HG03354 (cell line): Measurements from ENCODE around the gene RBM20.

Experiments used
- ATAC-seq: cut with Tn5 transposase; IDR thresholded peaks from one replicate; pipeline ENCODE4 v1.9.1; 2021; ENCODE audit warnings: mild to moderate bottlenecking; ENCODE audit not compliant: unreplicated experiment, poor library complexity, severe bottlenecking

The RBM20 gene

GRCh38 chr10:110837418-110838171 lies 193.5 kb downstream of the RBM20 start:
- ATAC-seq = no peak

- no peak for ATAC-seq
These were observed 196.2 kb downstream of the RBM20 start for GRCh38 chr10:110840225-110840922.

DNA sequence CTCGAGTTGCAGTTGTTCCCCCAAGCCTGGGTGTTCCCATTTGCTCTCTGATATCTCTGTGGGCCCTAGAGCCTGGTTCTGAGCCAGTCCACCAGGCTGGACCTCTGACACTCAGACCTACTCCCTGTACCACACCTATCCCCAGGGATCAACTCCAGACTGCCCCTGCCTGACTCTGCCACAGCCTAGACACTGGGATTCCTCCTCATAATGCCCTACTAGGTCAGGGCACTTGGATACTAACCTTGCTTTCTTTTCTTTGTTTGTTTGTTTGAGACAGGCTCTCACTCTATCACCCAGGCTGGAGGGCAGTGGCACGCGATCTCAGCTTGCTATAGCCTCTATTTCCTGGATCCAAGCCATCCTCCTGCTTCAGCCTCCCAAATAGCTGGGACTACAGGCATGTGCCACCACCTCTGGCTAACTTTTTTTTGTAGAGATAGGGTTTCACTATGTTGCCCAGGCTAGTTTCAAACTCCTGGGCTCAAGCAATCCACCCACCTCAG lies 196.8 kb downstream of the RBM20 start:
- ATAC-seq = no peak

DNA sequence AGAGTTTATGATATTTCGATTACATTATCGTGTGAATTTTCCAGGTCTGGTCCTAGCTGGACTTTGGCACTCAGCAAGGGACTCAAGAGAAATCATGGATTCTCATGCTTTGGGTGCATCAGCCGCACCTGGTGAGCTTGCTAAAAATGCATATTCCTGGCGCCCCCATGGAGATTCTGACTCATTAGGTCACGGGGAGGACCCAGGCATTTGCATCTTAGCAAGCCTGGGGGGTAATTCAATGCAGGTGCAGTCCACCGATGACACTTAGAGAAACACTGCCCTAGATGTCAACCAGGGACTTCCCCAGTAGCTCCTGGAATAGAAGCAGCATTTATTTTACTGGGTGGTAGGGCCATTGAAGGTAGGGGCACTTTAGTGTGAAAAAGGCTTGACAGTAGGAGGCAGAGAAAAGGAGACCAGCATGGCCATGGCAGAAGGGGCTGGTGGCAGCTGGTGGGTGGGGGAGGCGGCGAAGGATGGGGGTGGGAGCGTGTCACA lies 197.7 kb downstream of the RBM20 start:
- ATAC-seq = peak; percentile 73

DNA sequence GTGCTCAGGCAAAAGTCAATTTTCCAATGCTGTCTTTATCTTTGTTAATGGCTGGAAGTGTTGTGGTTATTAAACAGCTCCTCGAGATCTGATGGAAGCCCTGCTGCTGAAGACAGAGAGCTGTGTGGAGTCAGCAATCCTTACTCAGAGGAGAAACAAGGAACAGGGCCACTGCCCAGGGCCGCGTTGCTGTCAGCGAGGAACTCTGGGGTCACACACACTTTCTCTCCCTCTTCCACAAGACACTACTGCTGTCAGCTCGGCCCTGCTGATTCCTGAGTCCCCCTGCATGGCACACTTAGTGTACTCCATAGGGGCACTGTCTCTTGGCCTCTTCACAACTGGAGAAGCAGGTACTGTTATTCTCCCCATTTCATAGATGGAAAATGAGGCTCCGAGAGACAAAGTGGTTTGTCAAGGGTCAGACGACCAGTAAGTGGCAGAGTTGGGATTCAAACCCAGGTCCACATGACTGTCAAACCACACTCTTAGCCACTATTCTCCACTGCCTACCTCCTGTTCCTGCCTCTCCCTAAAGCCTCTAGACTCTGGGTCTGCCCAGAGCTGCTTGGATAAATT lies 198.3 kb downstream of the RBM20 start:
- no peak for ATAC-seq

GRCh38 chr10:110843031-110843430 lies 198.9 kb downstream of the RBM20 start:
- ATAC-seq = peak; percentile 84

DNA sequence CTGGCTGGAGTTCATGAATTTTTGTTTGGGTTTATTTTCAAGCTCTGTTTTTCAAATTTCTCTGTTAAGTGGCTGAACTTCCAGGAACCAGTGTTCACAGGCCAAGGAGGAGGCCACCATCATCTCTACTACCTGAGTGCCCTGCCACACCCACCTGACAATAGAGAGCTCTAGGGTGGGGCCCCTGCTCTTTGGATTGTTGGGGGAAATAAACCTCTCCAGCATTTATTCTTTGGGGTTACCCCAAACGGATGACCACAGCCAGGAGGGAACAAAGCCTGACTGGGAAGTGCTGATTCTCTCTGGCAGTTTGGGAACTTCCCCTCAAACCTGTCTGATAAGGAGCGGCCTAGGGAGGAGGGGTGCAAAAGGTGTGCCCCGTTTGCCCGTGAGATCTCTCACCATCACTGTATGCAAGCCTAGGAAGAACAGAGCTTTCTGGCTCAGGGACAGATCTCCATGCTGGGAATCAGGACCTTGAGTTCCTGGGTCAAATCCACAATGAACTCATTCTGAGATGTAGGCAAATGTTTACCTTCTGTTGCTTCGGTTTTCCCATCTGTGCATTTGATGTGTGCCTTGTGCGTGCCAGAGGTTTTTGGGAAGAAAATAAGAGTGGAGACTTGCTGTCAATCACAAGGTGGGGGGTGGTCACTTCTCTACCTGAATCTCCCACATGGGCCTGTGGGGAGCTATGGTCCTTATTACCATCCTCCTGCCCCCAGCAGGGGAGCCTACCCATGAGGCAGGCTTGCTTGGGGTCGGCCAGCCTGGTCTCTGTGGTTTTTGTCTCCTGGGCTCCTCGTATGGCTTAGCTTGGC lies 199.9 kb downstream of the RBM20 start:
- ATAC-seq = no peak

DNA sequence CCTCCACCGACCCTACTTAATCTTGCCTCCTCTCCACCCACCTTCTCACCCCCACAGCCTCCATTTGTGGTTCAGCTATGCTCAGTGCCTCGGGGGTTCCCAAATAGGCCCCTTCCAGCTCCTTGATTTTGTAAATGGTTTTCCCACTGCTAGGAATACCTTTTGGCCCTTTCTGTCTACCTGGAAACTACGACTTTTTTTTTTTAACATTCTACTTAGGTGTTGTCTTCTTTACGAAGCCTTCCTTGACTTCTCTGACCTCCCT lies 200.4 kb downstream of the RBM20 start:
- no peak for ATAC-seq

GRCh38 chr10:110845192-110845755 lies 201.1 kb downstream of the RBM20 start:
- no peak for ATAC-seq

DNA sequence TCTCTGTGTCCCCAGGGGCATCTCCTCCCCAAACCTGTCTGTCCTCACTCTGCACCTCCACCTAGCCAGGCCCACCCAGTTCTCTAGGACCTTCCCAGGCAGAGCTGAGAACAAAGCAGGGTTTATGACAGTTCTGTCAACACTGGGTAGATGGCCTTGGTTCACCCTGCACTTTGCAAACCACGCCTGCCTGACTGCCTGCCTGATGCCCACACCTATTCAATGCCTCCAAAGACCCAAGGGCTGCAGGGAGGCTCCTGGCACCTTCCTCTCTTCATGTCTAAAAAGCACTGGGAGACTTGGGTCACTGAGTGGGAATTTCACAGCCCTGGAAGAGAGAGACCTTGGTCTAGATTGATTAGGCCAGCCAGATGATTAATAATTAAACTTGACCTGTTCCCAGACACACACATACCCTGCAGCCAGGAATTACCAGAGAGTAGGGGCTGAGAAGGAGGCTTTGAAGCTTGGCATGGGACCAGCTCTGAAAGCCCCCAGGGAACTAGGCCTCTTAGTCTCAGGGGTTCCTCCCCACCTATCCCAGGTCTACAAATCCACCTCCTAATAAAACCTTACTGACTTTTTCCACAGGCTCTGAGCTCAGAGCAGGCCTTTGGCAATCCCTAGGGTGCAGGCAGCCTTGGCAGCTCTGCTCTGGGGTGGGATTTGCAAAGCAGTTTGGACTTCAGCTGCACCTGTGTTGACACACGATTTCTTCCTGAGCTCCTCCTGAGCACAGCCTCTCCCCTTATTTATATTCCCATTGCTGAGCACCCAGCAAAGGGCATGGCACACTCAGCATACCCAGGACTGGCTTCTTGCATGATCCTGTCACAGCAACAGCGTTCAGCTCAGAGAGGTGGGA lies 201.9 kb downstream of the RBM20 start:
- no peak for ATAC-seq

DNA sequence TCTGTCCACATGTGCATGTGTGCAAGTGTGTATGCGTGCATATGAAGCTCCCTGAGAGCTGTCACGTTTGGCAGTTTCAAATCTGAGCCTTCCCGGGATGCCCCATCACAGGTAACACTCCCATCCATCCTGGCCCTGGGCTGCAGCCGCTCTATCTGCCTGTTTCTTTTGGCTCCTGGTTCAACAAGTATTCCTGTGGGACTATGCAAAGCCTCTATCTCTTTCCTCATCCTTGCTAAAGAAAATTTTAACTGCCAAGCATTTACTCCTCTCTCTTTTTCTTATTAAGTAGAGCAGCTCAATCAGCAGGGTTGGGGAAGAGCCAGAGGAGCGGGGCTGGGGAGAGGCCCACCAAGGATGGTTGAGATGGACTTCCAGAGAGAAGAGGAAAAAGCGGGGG lies 203.2 kb downstream of the RBM20 start:
- ATAC-seq = no peak

- no peak for ATAC-seq
These were observed 204.0 kb downstream of the RBM20 start for GRCh38 chr10:110848106-110848505.

- ATAC-seq = no peak
These were observed 206.0 kb downstream of the RBM20 start for GRCh38 chr10:110850099-110850498.

DNA sequence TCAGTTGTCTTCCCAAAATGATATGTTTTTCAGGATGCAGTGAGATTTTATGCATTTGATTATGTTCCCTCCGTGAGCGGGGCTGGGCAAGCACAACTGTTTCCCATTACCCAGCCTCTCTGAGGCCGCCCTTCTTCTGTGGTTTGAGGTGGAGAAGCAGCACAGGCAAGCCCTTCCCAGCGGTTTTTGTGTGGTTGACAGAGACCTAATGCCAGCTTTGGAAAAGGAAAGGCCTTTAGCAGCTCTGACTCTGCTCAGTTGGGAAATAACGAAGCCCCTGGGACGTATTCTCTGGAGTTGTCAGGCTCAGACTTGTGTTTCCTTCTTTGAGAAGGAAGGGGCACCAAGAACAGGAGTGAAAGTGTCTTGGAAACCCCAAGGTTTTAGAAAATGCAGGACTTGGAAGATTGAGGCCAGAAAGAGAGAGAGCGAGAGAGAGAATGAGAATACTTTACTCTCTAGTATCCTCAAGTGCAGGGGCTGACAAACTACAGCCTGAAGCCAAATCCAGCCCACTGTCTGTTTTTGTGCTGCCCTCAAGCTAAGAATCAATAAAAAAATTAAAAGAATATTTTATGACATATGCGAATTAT lies 207.0 kb downstream of the RBM20 start:
- no peak for ATAC-seq

- no peak for ATAC-seq
These were observed 208.2 kb downstream of the RBM20 start for GRCh38 chr10:110852255-110852896.

- no peak for ATAC-seq
These were observed 208.8 kb downstream of the RBM20 start for GRCh38 chr10:110852947-110853346.

GRCh38 chr10:110853921-110854605 lies 209.9 kb downstream of the RBM20 start:
- no peak for ATAC-seq
